Activated CD8-positive, alpha-beta T cell treated with anti-CD3 and anti-CD28 coated beads for 36 hours (primary cell): ENCODE data around the gene AGBL1. TPM values are rescaled to one million over a fixed set of nuclear protein-coding genes. Genes with fewer than 3 reads are reported as not detected.

Experiments used
- ATAC-seq: fragments of 200-7000 bp; cut with Tn5 transposase; one replicate; pipeline ENCODE4 v1.10.0; 2021; ENCODE audit warnings: mild to moderate bottlenecking, moderate library complexity
- CTCF ChIA-PET: fragments of 350-600 bp; sonication (Branson Sonifier 250); formaldehyde crosslinking; loops from one replicate; lab custom pipeline; 2021; ENCODE audit warnings: antibody characterized with exemption; lab: Charles Lee
- POLR2A ChIA-PET: fragments of 350-600 bp; sonication (Branson Sonifier 250); formaldehyde crosslinking; loops from one replicate; lab custom pipeline; 2021; ENCODE audit warnings: antibody characterized with exemption; lab: Charles Lee
- DNase-seq: peaks from one replicate; pipeline ENCODE4 v3.0.0-alpha.2; 2020
- H3K27ac Mint-ChIP-seq: one replicate; pipeline ENCODE4 v1.8.0; 2021; ENCODE audit warnings: mild to moderate bottlenecking, mixed read lengths
- H3K27me3 Mint-ChIP-seq: one replicate; pipeline ENCODE4 v1.8.0; 2021; ENCODE audit warnings: mixed read lengths
- H3K36me3 Mint-ChIP-seq: one replicate; pipeline ENCODE4 v1.8.0; 2021; ENCODE audit warnings: low read depth, mixed read lengths
- H3K4me1 Mint-ChIP-seq: one replicate; pipeline ENCODE4 v1.8.0; 2021; ENCODE audit warnings: low read depth, mixed read lengths
- H3K4me3 Mint-ChIP-seq: one replicate; pipeline ENCODE4 v1.8.0; 2021; ENCODE audit warnings: mild to moderate bottlenecking, moderate library complexity, mixed read lengths
- H3K9me3 Mint-ChIP-seq: one replicate; pipeline ENCODE4 v1.8.0; 2021; ENCODE audit warnings: mixed read lengths
- CTCF ChIP-seq: fragments of 200-600 bp; IDR thresholded peaks from one replicate; pipeline ENCODE4 v1.8.0; 2022; ENCODE audit warnings: antibody characterized with exemption, mild to moderate bottlenecking
- intact Hi-C: fragments of 100-400 bp; cut with micrococcal nuclease; formaldehyde crosslinking; loops from one replicate; pipeline ENCODE4 v1.10.0; 2022
- total RNA-seq, 2 experiments: library from RNA; stranded (reverse); gene quantifications; one replicate each; pipeline ENCODE4 v1.2.3, GENCODE V29; 2021

AGBL1 gene
- total RNA-seq, 2 experiments from 2014 or later = not detected

DNA sequence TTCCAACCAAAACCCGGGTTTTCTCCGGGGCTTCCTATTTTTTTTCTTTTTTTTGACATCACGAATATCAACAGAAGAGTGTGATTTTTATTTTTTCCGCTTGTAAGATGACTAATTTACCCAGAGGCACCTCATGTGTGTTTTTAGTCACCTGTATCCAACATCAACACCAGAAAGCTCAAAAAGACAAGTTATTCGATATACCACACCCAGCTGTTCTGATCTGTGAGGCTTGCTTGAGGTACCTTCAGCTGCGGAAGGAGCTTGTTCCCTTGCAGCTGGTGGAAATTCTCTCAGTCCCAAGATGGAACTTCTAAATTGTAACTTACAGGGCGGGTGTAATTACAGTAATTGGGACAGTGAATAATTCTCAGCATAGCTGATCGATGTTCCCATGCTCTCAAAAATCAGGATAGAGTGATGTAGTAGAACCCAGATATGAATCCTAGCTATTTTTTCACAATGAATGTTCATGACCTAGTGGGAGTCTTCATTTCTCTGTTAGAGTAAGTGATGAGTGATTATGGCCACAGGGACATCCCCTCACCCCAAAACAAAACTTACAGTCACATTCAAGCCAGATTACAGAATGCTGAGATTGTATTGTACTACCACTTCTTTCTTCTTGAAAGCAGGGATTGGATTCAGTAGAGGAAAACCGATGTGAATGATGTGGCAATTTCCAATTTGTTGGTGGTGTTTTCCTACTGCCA is 232.1 kb downstream of the AGBL1 start:
- no peak for TF ChIP-seq CTCF
- Mint-ChIP-seq H3K27me3 (peaks cover 10% of the 10 kb centered on the region), H3K27ac (no peak overlapping the region), H3K36me3 (no peaks in the 10 kb centered on the region), H3K9me3 (no peaks in the 10 kb centered on the region), H3K4me1 (no peaks in the 10 kb centered on the region), H3K4me3 (no peak overlapping the region)
- ChIA-PET CTCF (no interaction called here), POLR2A (no interaction called here)
- ATAC-seq (no peak), DNase-seq (no peak)
- intact Hi-C loops = no loop called here

- ATAC-seq (no peak), DNase-seq (no peak)
- TF ChIP-seq CTCF = no peak
- Mint-ChIP-seq H3K4me1 (no peaks in the 10 kb centered on the region), H3K27me3 (peaks cover 13% of the 10 kb centered on the region), H3K4me3 (no peak overlapping the region), H3K36me3 (no peaks in the 10 kb centered on the region), H3K27ac (no peak overlapping the region), H3K9me3 (no peaks in the 10 kb centered on the region)
- ChIA-PET CTCF (no interaction called here), POLR2A (interaction anchor here (0.8 kb wide), 1 partner anchor 12 kb away, joined by 5 read pairs; no protein-coding TSS in a partner anchor)
- intact Hi-C loops = no loop called here
Measured at GRCh38 chr15:86312486-86312885, 232.8 kb downstream of the AGBL1 start.

GRCh38 chr15:86316216-86316615 is 236.5 kb downstream of the AGBL1 start:
- H3K27ac Mint-ChIP-seq = no peak overlapping the region
- no peak overlapping the region for H3K4me3 Mint-ChIP-seq
- no peaks in the 10 kb centered on the region for H3K36me3 Mint-ChIP-seq
- intact Hi-C loops = no loop called here
- ATAC-seq = no peak
- TF ChIP-seq CTCF = no peak
- no peaks in the 10 kb centered on the region for H3K4me1 Mint-ChIP-seq
- H3K27me3 Mint-ChIP-seq = peaks cover 12% of the 10 kb centered on the region
- H3K9me3 Mint-ChIP-seq = no peaks in the 10 kb centered on the region
- DNase-seq = no peak
- CTCF ChIA-PET = no interaction called here
- POLR2A ChIA-PET = no interaction called here

- H3K4me1 Mint-ChIP-seq = no peaks in the 10 kb centered on the region
- no peak for TF ChIP-seq CTCF
- ChIA-PET CTCF (no interaction called here), POLR2A (no interaction called here)
- no peaks in the 10 kb centered on the region for H3K36me3 Mint-ChIP-seq
- DNase-seq (no peak), ATAC-seq (no peak)
- peaks cover 12% of the 10 kb centered on the region for H3K27me3 Mint-ChIP-seq
- H3K4me3 Mint-ChIP-seq = no peak overlapping the region
- H3K27ac Mint-ChIP-seq = no peak overlapping the region
- intact Hi-C loops = no loop called here
- no peaks in the 10 kb centered on the region for H3K9me3 Mint-ChIP-seq
Measured at GRCh38 chr15:86316726-86317383, 237.2 kb downstream of the AGBL1 start.

DNA sequence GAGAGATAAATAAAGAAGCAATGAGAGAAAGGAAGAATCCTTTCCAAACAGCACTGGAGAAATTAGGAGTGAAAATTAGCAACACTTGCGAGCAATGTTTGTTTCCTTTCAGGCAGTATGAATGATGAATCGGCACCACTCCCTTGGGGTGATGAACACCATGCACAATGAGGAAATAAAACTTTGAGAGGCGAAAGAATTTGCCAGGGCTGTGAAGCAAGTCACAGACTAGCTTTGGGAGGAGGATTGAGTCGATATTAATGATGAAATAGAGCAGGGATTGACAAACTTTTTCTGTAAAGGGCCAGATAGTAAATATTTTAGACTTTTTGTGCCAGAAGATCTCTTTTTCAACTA is 237.7 kb downstream of the AGBL1 start:
- Mint-ChIP-seq H3K4me3 (no peak overlapping the region), H3K27me3 (peaks cover 12% of the 10 kb centered on the region), H3K4me1 (no peaks in the 10 kb centered on the region), H3K27ac (no peak overlapping the region), H3K36me3 (no peaks in the 10 kb centered on the region), H3K9me3 (no peaks in the 10 kb centered on the region)
- intact Hi-C loops = no loop called here
- ChIA-PET CTCF (no interaction called here), POLR2A (no interaction called here)
- ATAC-seq (no peak), DNase-seq (no peak)
- no peak for TF ChIP-seq CTCF
